ENCODE data around the gene CD74. TPM values are rescaled to one million over a fixed set of nuclear protein-coding genes. Genes with fewer than 3 reads are reported as not detected.

Gene CD74
- total RNA-seq, 4 donors from 2014 or later, result 91.0 to 1,037 (median 261) TPM

GRCh38 chr5:150384701-150385100 lies 28.0 kb downstream of the CD74 start:
- peaks cover 20 to 100% (median 45%) of the 10 kb centered on the region in 3 donors for H3K36me3 ChIP-seq
- no peak overlapping the region for H3K4me3 ChIP-seq
- no peak for TF ChIP-seq POLR2A (IDR thresholded peaks at IDR 0.05)
- WGBS, 2 donors, result 92 to 94% methylated on average over 5 of the region's 5 CpGs
- DNase-seq, result no peak
- H3K27me3 ChIP-seq, result no peaks in the 10 kb centered on the region
- H3K4me1 ChIP-seq, result no peaks in the 10 kb centered on the region
- no peak overlapping the region for H3K27ac ChIP-seq
- no peaks in the 10 kb centered on the region for H3K9me3 ChIP-seq
- intact Hi-C loops (cut with DNase I), result no loop called here

GRCh38 chr5:150377964-150378694 lies 34.6 kb downstream of the CD74 start:
- H3K4me1 ChIP-seq, result no peaks in the 10 kb centered on the region
- WGBS, 2 donors, result 68 to 76% methylated on average over 4 to 5 of the region's 5 CpGs
- H3K9me3 ChIP-seq, result no peaks in the 10 kb centered on the region
- DNase-seq, result no peak
- peaks cover 33 to 100% (median 75%) of the 10 kb centered on the region in 3 donors for H3K36me3 ChIP-seq
- no peak for TF ChIP-seq POLR2A (IDR thresholded peaks at IDR 0.05)
- no peak for TF ChIP-seq CTCF (IDR thresholded peaks at IDR 0.05)
- no peaks in the 10 kb centered on the region for H3K27me3 ChIP-seq
- no peak overlapping the region for H3K27ac ChIP-seq
- H3K4me3 ChIP-seq, result no peak overlapping the region
- intact Hi-C loops (cut with DNase I), result no loop called here

DNA sequence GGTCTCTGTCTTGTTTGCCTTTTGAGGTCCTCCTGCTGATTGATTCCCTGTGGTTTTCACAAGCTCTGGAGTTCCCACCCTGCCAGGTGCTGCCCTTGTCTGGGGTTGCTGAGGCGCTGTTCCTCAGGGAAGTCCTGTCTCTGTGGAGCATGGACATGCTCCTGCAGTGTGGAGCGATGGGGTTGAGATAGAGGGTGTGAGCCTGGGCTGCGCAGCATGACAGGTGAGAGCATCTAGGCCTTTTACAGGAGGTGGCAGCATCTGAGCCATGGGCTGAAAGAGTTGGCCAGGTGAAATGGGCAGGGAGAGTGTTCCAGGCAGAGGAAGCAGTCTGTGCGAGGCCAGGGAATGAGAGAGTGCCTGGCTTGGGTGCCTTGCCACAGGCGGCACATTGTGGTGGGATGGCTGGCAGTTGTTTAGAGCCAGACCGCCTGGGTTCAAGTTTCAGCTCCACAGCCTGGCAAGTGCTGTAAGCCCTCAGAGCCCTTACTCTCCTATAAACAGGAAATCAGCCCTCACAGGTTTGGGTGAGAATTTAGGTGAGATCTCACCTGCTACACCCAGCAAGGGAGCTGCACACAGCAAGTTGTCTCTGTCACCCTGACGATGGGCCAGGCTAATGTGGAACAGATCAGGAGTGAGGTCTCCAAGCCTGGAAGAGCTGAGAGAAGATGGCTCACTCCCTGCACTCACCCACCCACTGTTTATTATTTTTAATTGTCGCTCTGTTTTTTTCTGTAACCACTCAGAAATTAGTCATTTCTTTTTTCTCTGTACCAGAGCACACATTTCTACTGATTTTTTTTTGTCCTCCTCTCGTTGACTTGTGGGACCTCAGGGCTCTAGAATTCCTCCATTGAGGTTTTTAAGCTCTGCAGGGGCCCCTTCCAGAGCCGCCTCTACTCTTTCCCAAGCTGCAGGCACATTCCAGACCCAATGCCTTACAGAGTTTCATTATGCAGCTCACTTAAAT lies 35.6 kb downstream of the CD74 start:
- WGBS, 2 donors, result 76 to 81% methylated on average over 6 to 7 of the region's 10 CpGs
- H3K36me3 ChIP-seq, result peaks cover 36 to 100% (median 75%) of the 10 kb centered on the region in 3 donors

GRCh38 chr5:150374651-150375050 lies 38.1 kb downstream of the CD74 start:
- Histone ChIP-seq H3K4me3 (no peak overlapping the region), H3K27ac (no peak overlapping the region), H3K36me3 (peaks cover 47 to 100% (median 69%) of the 10 kb centered on the region in 3 donors), H3K27me3 (no peaks in the 10 kb centered on the region), H3K9me3 (no peaks in the 10 kb centered on the region), H3K4me1 (no peaks in the 10 kb centered on the region)
- intact Hi-C loops (cut with DNase I), result no loop called here
- DNase-seq, result no peak
- TF ChIP-seq POLR2A (IDR thresholded peaks at IDR 0.05) (no peak), CTCF (IDR thresholded peaks at IDR 0.05) (no peak)
- WGBS, 2 donors, result 100% methylated on average over 3 of the region's 11 CpGs; no CpG with 5 or more reads in 1 of the 2 donors

More for the DNA sequence above, 35.6 kb downstream of the CD74 start:
- intact Hi-C loops (cut with DNase I), result no loop called here
- no peaks in the 10 kb centered on the region for H3K9me3 ChIP-seq
- DNase-seq, result no peak
- TF ChIP-seq CTCF (IDR thresholded peaks at IDR 0.05), result no peak
- TF ChIP-seq POLR2A (IDR thresholded peaks at IDR 0.05), result no peak
- H3K4me3 ChIP-seq, result no peak overlapping the region
- no peaks in the 10 kb centered on the region for H3K4me1 ChIP-seq
- no peak overlapping the region for H3K27ac ChIP-seq
- no peaks in the 10 kb centered on the region for H3K27me3 ChIP-seq

DNA sequence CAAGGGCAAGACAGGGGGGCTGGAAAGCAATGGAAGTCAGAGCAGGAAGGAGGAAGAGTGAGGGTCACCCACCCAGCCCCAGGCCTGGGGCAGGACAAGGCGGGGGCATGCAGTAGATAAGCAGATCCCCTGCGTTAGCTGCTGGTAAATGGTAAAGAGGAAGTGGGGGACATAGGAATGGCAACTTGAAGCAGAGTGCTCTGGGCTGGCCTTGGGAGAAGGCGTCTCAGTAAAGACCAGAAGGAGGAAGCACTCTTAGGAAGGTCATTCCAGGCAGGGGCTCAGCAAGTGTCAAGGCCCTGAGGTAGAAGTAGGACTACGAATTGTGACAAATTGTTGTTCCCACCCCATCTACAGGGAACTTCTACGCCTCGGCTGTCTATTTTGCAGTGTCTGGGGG lies 40.1 kb downstream of the CD74 start:
- H3K36me3 ChIP-seq, result peaks cover 53 to 100% (median 73%) of the 10 kb centered on the region in 3 donors
- 88% methylated on average over 5 to 6 of the region's 6 CpGs for WGBS, 2 donors
- intact Hi-C loops (cut with DNase I), result no loop called here

More for the DNA sequence above, 40.1 kb downstream of the CD74 start:
- Histone ChIP-seq H3K27me3 (no peaks in the 10 kb centered on the region), H3K27ac (no peak overlapping the region), H3K9me3 (no peaks in the 10 kb centered on the region), H3K4me3 (no peak overlapping the region), H3K4me1 (no peaks in the 10 kb centered on the region)
- no peak for TF ChIP-seq CTCF (IDR thresholded peaks at IDR 0.05)
- TF ChIP-seq POLR2A (IDR thresholded peaks at IDR 0.05), result no peak
- no peak for DNase-seq

All from esophagus squamous epithelium (tissue), 5 donors.